Measurements from ENCODE around the gene IL18BP. TPM values are rescaled to one million over a fixed set of nuclear protein-coding genes. Genes with fewer than 3 reads are reported as not detected.

IL18BP gene
- total RNA-seq, 2 donors from 2014 or later: 3.1 to 13.9 TPM

DNA sequence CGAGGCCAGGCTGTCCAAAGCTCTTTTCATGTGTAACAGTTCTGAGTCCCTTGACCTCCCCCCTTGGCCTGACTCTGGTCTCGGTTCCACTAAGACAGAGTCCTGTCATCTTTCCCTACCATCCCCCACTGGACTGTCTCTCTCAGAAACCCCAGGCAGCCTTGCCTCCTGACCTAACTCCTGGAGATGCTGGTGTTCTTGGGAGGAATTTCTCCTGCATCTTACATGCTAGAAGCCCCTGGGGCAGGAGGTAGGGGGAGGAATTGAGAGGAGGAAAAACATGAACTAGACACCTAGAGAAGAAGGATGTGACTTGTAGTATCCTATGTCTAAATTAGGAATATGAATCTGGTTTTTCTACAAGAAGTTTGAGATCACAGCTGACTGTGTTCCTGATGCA, 648 bp upstream of the IL18BP start:
- TF ChIP-seq POLR2A (IDR thresholded peaks at IDR 0.05) (no peak), POLR2AphosphoS5 (IDR thresholded peaks at IDR 0.05) (no peak)
- TF ChIP-seq, protein P1, sequence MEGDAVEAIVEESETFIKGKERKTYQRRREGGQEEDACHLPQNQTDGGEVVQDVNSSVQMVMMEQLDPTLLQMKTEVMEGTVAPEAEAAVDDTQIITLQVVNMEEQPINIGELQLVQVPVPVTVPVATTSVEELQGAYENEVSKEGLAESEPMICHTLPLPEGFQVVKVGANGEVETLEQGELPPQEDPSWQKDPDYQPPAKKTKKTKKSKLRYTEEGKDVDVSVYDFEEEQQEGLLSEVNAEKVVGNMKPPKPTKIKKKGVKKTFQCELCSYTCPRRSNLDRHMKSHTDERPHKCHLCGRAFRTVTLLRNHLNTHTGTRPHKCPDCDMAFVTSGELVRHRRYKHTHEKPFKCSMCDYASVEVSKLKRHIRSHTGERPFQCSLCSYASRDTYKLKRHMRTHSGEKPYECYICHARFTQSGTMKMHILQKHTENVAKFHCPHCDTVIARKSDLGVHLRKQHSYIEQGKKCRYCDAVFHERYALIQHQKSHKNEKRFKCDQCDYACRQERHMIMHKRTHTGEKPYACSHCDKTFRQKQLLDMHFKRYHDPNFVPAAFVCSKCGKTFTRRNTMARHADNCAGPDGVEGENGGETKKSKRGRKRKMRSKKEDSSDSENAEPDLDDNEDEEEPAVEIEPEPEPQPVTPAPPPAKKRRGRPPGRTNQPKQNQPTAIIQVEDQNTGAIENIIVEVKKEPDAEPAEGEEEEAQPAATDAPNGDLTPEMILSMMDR (IDR thresholded peaks at IDR 0.05): no peak
- no peak for DNase-seq (ENCODE audit: low spot score)
- 87% methylated on average over 2 of the region's 2 CpGs for WGBS
- intact Hi-C loops (cut with DNase I): no loop called here
- no peaks in the 10 kb centered on the region for H3K27me3 ChIP-seq (replicated peaks; ENCODE audit: insufficient read depth)
- H3K4me3 ChIP-seq: no peak overlapping the region
- no peaks in the 10 kb centered on the region for H3K9me3 ChIP-seq
- H3K27ac ChIP-seq: no peak overlapping the region
- H3K36me3 ChIP-seq: peaks cover 0 to 2% of the 10 kb centered on the region in 2 donors
- H3K4me1 ChIP-seq (replicated peaks): peaks cover 3% of the 10 kb centered on the region

DNA sequence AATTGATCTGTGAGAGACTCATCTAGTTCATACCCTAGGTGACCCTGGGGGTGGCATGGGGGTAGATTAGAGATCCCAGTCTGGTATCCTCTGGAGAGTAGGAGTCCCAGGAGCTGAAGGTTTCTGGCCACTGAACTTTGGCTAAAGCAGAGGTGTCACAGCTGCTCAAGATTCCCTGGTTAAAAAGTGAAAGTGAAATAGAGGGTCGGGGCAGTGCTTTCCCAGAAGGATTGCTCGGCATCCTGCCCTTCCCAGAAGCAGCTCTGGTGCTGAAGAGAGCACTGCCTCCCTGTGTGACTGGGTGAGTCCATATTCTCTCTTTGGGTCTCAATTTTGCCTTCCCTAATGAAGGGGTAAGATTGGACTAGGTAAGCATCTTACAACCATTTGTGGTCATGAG, 653 bp downstream of the IL18BP start:
- WGBS: 0% methylated on average over 2 of the region's 2 CpGs
- DNase-seq (ENCODE audit: low spot score): no peak
- peaks cover 9 to 15% of the 10 kb centered on the region in 2 donors for H3K36me3 ChIP-seq
- TF ChIP-seq POLR2A (IDR thresholded peaks at IDR 0.05) (no peak), POLR2AphosphoS5 (IDR thresholded peaks at IDR 0.05) (peak; percentile 22)
- TF ChIP-seq, protein P1 (IDR thresholded peaks at IDR 0.05): no peak
- H3K27ac ChIP-seq: peak overlapping the region; percentile 63 to 73
- intact Hi-C loops (cut with DNase I): no loop called here
- H3K27me3 ChIP-seq (replicated peaks; ENCODE audit: insufficient read depth): no peaks in the 10 kb centered on the region
- H3K4me3 ChIP-seq: peak overlapping the region in 1 of 2 donors; percentile 0
- H3K4me1 ChIP-seq (replicated peaks): peaks cover 3% of the 10 kb centered on the region
- no peaks in the 10 kb centered on the region for H3K9me3 ChIP-seq

DNA sequence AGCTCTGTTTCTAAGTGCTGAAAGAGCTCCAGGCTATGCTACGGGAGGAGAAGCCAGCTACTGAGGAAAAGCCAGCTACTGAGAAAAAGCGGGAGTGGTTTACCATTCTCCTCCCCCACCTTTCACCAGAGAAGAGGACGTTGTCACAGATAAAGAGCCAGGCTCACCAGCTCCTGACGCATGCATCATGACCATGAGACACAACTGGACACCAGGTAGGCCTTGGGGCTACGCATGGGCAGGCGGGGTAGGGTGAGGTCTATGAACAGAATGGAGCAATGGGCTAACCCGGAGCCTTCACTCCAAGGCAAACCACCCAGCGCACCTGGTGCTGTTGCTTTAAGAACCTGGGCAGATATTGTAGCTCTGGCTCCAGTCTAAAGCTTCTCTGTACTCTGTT, 1.1 kb downstream of the IL18BP start:
- Histone ChIP-seq H3K4me1 (replicated peaks) (peaks cover 3% of the 10 kb centered on the region), H3K27ac (peak overlapping the region; percentile 63 to 73), H3K27me3 (replicated peaks; ENCODE audit: insufficient read depth) (no peaks in the 10 kb centered on the region), H3K4me3 (no peak overlapping the region), H3K36me3 (peaks cover 14 to 19% of the 10 kb centered on the region in 2 donors), H3K9me3 (no peaks in the 10 kb centered on the region)
- DNase-seq (ENCODE audit: low spot score): no peak
- WGBS: 55% methylated on average over 8 of the region's 8 CpGs
- intact Hi-C loops (cut with DNase I): no loop called here
- TF ChIP-seq POLR2A (IDR thresholded peaks at IDR 0.05) (no peak), POLR2AphosphoS5 (IDR thresholded peaks at IDR 0.05) (no peak)
- TF ChIP-seq, protein P1 (IDR thresholded peaks at IDR 0.05): no peak

DNA sequence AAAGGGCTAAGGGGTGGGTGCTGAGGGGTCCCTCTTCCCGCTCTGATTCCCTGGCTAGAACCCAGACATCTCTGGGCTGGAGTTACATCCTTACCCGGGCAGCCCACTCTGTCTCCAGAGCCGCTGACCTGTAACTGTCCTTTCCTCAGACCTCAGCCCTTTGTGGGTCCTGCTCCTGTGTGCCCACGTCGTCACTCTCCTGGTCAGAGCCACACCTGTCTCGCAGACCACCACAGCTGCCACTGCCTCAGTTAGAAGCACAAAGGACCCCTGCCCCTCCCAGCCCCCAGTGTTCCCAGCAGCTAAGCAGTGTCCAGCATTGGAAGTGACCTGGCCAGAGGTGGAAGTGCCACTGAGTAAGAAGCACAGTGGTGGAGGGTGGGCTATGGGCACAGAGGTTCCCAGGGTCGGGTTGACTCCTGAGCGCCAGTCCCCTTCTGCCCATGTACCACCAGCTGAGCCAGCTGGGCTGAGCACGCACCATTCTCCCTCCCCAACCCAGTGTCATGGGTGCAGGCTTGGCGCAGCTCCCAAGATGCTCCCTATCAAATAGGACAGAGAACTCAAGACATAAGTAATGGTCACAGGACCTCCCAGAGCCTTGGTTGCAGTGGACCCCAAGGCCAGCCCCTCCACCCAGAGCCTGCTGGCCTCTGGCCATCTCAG, 1.6 kb downstream of the IL18BP start:
- intact Hi-C loops (cut with DNase I): no loop called here
- no peak overlapping the region for H3K4me3 ChIP-seq
- DNase-seq (ENCODE audit: low spot score): no peak
- peaks cover 3% of the 10 kb centered on the region for H3K4me1 ChIP-seq (replicated peaks)
- H3K9me3 ChIP-seq: no peaks in the 10 kb centered on the region
- H3K27me3 ChIP-seq (replicated peaks; ENCODE audit: insufficient read depth): no peaks in the 10 kb centered on the region
- peaks cover 19 to 25% of the 10 kb centered on the region in 2 donors for H3K36me3 ChIP-seq
- peak overlapping the region; percentile 63 to 73 for H3K27ac ChIP-seq
- TF ChIP-seq POLR2AphosphoS5 (IDR thresholded peaks at IDR 0.05) (no peak), POLR2A (IDR thresholded peaks at IDR 0.05) (no peak)
- TF ChIP-seq, protein P1 (IDR thresholded peaks at IDR 0.05): no peak
- WGBS: 77% methylated on average over 10 of the region's 10 CpGs

DNA sequence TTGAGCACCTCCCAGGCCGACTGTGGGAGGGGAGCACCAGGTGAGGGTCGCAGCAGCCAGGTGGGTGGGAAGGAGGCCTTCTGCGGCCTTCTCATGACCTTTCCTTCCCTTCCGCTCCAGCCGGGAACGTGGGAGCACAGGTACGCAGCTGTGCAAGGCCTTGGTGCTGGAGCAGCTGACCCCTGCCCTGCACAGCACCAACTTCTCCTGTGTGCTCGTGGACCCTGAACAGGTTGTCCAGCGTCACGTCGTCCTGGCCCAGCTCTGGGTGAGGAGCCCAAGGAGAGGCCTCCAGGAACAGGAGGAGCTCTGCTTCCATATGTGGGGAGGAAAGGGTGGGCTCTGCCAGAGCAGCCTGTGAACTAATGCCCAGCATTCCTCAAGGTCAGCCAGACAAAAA, 2.6 kb downstream of the IL18BP start:
- Histone ChIP-seq H3K9me3 (no peaks in the 10 kb centered on the region), H3K4me1 (replicated peaks) (peaks cover 3% of the 10 kb centered on the region), H3K27me3 (replicated peaks; ENCODE audit: insufficient read depth) (no peaks in the 10 kb centered on the region), H3K27ac (peak overlapping the region in 1 of 2 donors; percentile 15), H3K36me3 (peaks cover 28 to 31% of the 10 kb centered on the region in 2 donors), H3K4me3 (no peak overlapping the region)
- DNase-seq (ENCODE audit: low spot score): no peak
- no peak for TF ChIP-seq POLR2A (IDR thresholded peaks at IDR 0.05)
- no peak for TF ChIP-seq POLR2AphosphoS5 (IDR thresholded peaks at IDR 0.05)
- TF ChIP-seq, protein P1 (IDR thresholded peaks at IDR 0.05): no peak
- WGBS: 66% methylated on average over 11 of the region's 11 CpGs
- intact Hi-C loops (cut with DNase I): no loop called here

Data from prostate gland (tissue), 2 donors.